ENCODE data around the gene HJURP. TPM values are rescaled to one million over a fixed set of nuclear protein-coding genes. Genes with fewer than 3 reads are reported as not detected.

Gene HJURP
- total RNA-seq, 1 donor from 2014 or later = 10.4 TPM

- no peak for DNase-seq
Measured at GRCh38 chr2:233830111-233830802, 24.1 kb downstream of the HJURP start.

DNA sequence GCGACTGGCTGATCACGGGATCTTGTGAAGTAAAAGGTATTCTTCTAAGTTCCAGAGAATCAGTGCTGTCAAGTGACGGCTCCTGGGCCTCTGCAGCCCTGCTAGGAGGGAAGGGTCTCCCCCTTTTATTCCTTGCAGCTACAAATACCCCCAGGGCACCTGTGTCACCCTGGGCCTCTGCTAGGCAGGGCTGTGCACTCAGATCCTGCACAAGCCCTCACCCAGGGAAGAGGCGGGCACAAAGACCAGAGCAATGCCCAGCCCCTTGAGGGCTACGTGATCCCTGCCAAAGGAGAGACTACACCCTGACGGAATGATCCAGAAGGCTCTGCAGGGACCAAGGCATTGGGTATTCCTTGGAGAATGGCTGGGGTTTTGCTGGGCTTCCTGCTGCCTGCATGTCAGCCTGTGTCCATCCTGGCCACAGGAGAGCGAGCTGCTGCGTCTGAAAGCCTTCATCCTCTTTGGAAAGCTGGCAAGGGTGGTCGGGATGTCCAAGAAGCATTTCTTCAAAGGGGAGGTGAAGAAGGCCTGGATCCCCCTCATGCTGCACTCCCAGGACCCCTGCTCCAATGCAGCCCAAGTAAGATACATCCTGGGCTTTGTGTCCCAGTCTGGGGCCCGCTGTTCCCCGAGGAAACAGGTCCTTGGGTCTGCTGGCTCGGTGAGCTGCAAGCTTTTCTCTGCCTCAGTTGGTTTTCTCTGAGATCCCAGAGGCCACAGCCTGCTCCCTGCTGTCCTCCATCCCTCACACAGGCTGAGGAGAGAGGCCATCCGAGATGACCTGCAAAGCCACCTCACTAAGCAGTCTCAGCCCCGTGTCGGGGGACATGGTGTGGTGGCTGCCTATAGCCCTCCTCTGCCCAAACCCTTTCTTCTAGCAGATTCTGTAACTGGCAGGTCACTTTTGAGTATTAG lies 24.9 kb downstream of the HJURP start:
- DNase-seq = no peak

GRCh38 chr2:233828546-233829192 lies 25.7 kb downstream of the HJURP start:
- no peak for DNase-seq

- DNase-seq = no peak
Measured at GRCh38 chr2:233824373-233824772, 30.0 kb downstream of the HJURP start.

- no peak for DNase-seq
Measured at GRCh38 chr2:233823731-233824121, 30.6 kb downstream of the HJURP start.

- DNase-seq = no peak
Measured at GRCh38 chr2:233822781-233823730, 31.3 kb downstream of the HJURP start.

GRCh38 chr2:233822101-233822771 lies 32.1 kb downstream of the HJURP start:
- no peak for DNase-seq

DNA sequence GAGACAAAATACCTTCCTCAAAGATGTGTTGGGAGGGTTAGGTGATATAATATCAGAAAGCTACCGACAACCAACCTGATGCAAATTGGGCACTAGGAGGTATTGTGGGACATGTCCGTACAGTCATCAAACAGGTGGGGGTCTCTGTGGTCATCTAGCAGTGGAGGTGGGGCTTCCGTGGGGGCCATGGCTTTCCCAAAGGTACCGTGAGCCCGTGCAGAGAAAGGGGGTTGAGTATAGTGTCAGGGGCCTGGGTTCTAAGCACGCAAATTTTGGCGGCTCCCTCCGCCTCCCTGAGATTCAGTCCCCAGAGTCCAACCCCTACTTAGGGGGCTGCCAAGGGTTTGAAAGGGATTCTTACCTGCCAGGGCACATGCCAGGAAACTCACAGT lies 32.6 kb downstream of the HJURP start:
- no peak for DNase-seq

- no peak for DNase-seq
Measured at GRCh38 chr2:233821196-233821595, 33.1 kb downstream of the HJURP start.

DNA sequence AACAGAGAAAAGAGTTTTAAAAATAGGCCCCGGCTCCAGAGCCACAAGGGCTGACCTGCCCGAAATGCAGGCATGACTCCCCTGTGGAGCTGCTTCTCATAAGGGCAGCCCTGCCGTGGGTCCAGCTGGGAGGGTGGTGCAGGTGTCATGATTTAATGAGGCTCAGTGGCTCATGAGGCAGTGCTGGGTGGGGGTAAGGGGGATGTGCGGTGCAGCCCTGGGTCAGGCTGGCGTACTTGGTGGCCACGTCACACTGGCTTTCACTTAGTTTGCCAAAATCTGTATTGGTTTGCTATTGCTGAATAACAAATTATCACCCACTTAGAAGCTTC lies 33.6 kb downstream of the HJURP start:
- DNase-seq = no peak

- DNase-seq = no peak
Measured at GRCh38 chr2:233819884-233820773, 34.2 kb downstream of the HJURP start.

- DNase-seq = no peak
Measured at GRCh38 chr2:233818639-233819621, 35.4 kb downstream of the HJURP start.

- no peak for DNase-seq
Measured at GRCh38 chr2:233817995-233818638, 36.2 kb downstream of the HJURP start.

DNA sequence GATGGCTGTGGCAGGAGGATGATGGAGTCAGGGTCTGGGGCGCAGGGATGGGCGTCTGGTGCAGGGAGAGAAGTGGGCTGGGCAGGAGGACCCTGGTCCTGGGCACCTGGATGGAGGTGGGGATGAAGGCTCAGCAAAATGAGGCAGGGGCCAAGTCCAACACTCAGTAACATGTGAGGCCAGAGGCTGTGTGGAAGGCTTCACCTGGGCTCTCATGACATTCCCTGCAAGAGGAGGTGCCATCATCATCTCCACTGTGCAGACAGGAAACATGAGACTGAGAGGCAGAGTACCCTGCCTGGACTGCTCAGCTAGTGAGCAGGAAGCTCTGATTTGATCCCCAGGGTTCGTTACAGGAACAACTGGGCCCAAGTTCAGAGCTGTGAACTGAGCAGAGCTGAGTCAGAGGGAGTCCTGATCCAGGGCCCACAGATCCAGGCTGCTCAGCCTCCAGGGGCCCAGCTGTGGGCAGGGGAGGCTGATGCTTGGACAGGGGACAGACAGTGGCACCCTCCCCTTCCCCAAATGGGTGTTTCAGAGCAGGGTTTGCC lies 36.9 kb downstream of the HJURP start:
- no peak for DNase-seq

DNA sequence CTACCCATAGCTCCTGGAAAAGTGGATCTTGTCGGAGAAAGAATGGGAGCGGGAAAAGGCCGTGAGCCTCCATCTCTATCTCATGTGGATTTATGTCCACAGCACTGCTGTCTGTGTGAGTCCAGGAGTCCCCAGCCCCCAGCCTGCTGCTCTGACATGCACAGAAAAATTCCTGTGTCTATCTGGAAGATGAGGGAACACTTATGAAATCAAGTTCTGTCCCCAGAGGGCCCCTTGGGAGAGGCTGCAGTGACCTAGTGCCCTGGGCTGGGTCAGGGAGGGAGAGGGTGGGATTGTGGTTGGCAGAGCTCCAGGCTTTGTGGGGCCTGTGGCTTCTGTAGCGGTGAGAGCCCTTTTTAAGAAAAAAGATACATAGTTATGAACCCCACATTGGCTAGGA lies 37.6 kb downstream of the HJURP start:
- DNase-seq = no peak

DNA sequence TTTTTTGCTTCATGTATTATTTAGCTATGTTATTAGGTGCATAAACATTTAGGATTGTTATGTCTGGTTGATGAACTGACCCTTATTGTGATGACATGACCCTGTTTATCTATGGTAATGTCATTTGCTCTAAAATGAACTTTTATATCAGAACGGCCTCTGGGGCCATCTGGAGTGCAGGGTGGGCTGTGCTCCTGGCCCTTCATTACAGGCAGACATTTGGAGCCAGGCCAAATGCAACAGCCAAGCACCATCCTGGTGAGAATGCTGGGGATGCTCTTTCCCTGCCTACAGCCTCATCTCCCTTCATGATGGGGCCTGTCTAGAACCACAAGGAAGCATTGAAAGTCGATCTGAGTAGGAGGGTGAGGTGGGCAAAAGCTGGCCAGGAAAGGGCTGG lies 38.0 kb downstream of the HJURP start:
- no peak for DNase-seq

GRCh38 chr2:233815861-233816260 lies 38.5 kb downstream of the HJURP start:
- no peak for DNase-seq

DNA sequence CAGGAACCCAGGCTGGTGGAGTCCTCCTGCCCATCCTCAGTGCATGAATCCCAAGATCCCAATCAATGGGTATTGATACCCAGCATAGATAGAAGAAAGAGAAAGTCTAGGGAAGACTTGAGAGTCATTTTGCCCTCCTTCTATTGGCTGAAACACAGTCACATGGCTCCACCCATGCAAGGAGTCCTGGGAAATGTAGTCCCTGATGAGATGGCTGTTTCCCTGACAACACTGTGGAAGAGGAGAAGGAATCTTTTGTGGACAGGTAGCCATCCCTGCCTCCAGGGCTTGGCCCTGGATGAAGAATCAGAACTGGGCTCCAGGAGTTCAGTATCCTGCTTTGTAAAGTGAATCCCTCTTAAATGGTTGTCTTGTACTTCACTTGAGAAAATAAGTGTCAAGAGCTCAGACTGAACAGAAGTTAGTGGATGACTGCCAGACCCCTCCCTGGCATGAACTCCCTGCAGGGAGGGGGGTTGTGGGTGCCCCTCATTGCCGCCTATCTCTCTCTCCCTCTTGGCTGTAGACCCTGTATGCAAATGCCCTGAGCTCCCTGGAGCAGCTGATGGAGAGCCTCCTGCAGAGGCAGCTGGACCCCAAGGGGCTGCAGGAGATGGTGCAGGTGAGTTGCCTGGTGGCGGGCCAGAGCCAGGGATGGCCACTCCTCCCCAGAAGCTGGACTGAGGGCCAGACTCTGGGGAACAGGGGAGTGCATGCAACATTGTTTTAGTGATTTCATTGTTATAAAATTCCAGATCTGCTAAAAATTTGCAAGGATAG lies 40.1 kb downstream of the HJURP start:
- peak; percentile 12 for DNase-seq
